Forelimb muscle (tissue), 1 donor: Measurements from ENCODE around the gene PRIM2. TPM values are rescaled to one million over a fixed set of nuclear protein-coding genes. Genes with fewer than 3 reads are reported as not detected.
"Not testable (repeated sequence)": the region's sequence is repeated elsewhere in the genome, so short reads cannot be mapped to it uniquely, and the experiment has no call there.

Experiments
- DNase-seq: peaks from one replicate; pipeline ENCODE4 v3.0.0-alpha.2; 2013; ENCODE audit warnings: low read depth
- polyA plus RNA-seq: library from polyadenylated mRNA; unstranded; fragments of 120-200 nt; gene quantifications from one replicate; pipeline ENCODE4 v1.2.1, GENCODE V29; 2013; ENCODE audit not compliant: insufficient read length

PRIM2 gene
- polyA plus RNA-seq, 1 donor = 6.3 TPM

- not testable (repeated sequence) for DNase-seq
Observed at GRCh38 chr6:57365076-57365583, 47.7 kb downstream of the PRIM2 start.

- DNase-seq = not testable (repeated sequence)
Observed at GRCh38 chr6:57368965-57369731, 51.7 kb downstream of the PRIM2 start.

GRCh38 chr6:57371779-57372178, 54.3 kb downstream of the PRIM2 start:
- DNase-seq = not testable (repeated sequence)

GRCh38 chr6:57374764-57375163, 57.3 kb downstream of the PRIM2 start:
- not testable (repeated sequence) for DNase-seq

- DNase-seq = not testable (repeated sequence)
Observed at GRCh38 chr6:57376083-57376482, 58.7 kb downstream of the PRIM2 start.

GRCh38 chr6:57389038-57389592, 71.7 kb downstream of the PRIM2 start:
- not testable (repeated sequence) for DNase-seq

GRCh38 chr6:57390818-57391217, 73.4 kb downstream of the PRIM2 start:
- DNase-seq = not testable (repeated sequence)

- not testable (repeated sequence) for DNase-seq
Observed at GRCh38 chr6:57392047-57392446, 74.6 kb downstream of the PRIM2 start.

GRCh38 chr6:57419341-57419740, 101.9 kb downstream of the PRIM2 start:
- not testable (repeated sequence) for DNase-seq

GRCh38 chr6:57421503-57421902, 104.1 kb downstream of the PRIM2 start:
- DNase-seq = no peak

GRCh38 chr6:57423468-57423867, 106.0 kb downstream of the PRIM2 start:
- DNase-seq = no peak

- DNase-seq = not testable (repeated sequence)
Observed at GRCh38 chr6:57431742-57432141, 114.3 kb downstream of the PRIM2 start.

- DNase-seq = no peak
Observed at GRCh38 chr6:57432157-57432556, 114.7 kb downstream of the PRIM2 start.

GRCh38 chr6:57432919-57433684, 115.7 kb downstream of the PRIM2 start:
- DNase-seq = peak; percentile 1

- DNase-seq = not testable (repeated sequence)
Observed at GRCh38 chr6:57433790-57434189, 116.4 kb downstream of the PRIM2 start.

- no peak for DNase-seq
Observed at GRCh38 chr6:57434944-57435343, 117.5 kb downstream of the PRIM2 start.

- DNase-seq = no peak
Observed at GRCh38 chr6:57435475-57436160, 118.2 kb downstream of the PRIM2 start.

GRCh38 chr6:57440735-57441134, 123.3 kb downstream of the PRIM2 start:
- not testable (repeated sequence) for DNase-seq

- not testable (repeated sequence) for DNase-seq
Observed at GRCh38 chr6:57442133-57442532, 124.7 kb downstream of the PRIM2 start.

- DNase-seq = not testable (repeated sequence)
Observed at GRCh38 chr6:57443181-57443580, 125.8 kb downstream of the PRIM2 start.

GRCh38 chr6:57444787-57445186, 127.4 kb downstream of the PRIM2 start:
- not testable (repeated sequence) for DNase-seq

GRCh38 chr6:57445379-57445778, 127.9 kb downstream of the PRIM2 start:
- DNase-seq = not testable (repeated sequence)
